ENCODE measurements around the gene LENEP. TPM values are rescaled to one million over a fixed set of nuclear protein-coding genes. Genes with fewer than 3 reads are reported as not detected.

Gene LENEP
- total RNA-seq, 2 experiments from 2014 or later = 0.78 to 2.3 TPM

- Histone ChIP-seq H3K9me2 (ENCODE audit: insufficient read depth, low read length) (no peaks in the 10 kb centered on the region), H2AFZ (ENCODE audit: low read length) (no peak overlapping the region), H3K27ac (ENCODE audit: low read depth, low read length, poor library complexity, severe bottlenecking) (peak overlapping the region; percentile 87), H3K79me2 (ENCODE audit: insufficient read depth, low read depth, low read length) (peaks cover 26% of the 10 kb centered on the region; the same call in 1 of the 2 replicates), H3K4me2 (ENCODE audit: low read length) (peak overlapping the region; percentile 85), H3K9me3 (ENCODE audit: low read length) (no peaks in the 10 kb centered on the region), H3K4me1 (ENCODE audit: insufficient read depth, low read length, poor library complexity, severe bottlenecking) (peaks cover 73% of the 10 kb centered on the region), H3K36me3 (ENCODE audit: insufficient read depth, low read length) (peaks cover 27% of the 10 kb centered on the region), H4K20me1 (ENCODE audit: insufficient read depth, low read length) (no peaks in the 10 kb centered on the region), H3K4me3 (ENCODE audit: low read depth, low read length, poor library complexity, severe bottlenecking) (peak overlapping the region; percentile 72)
- no TSS peak for BruUV-seq (replicated peaks)
- intact Hi-C loops (cut with micrococcal nuclease; ENCODE audit: unreplicated experiment) = no loop called here
- CTCF ChIA-PET (ENCODE audit: unreplicated experiment) = interaction anchor here (0.9 to 3.4 kb wide), 2 partner anchors 9 to 104 kb away, joined by 3 to 13 read pairs; no protein-coding TSS in a partner anchor
- POLR2A ChIA-PET = interaction anchor here (1.0 to 1.1 kb wide), 2 partner anchors 16 to 17 kb away, joined by 3 to 6 read pairs; partner anchors contain the start of gene PMVK
- no peak for TF ChIP-seq EZH2phosphoT487 (IDR thresholded peaks at IDR 0.05; ENCODE audit: borderline replicate concordance, low read depth, low read length)
- no peak for DNase-seq (ENCODE audit: low spot score)
Measured at GRCh38 chr1:154953611-154954038, 39.8 kb upstream of the LENEP start.

GRCh38 chr1:154954541-154954940 is 38.8 kb upstream of the LENEP start:
- peaks cover 32% of the 10 kb centered on the region; the same call in 1 of the 2 replicates for H3K79me2 ChIP-seq (ENCODE audit: insufficient read depth, low read depth, low read length)
- intact Hi-C loops (cut with micrococcal nuclease; ENCODE audit: unreplicated experiment) = no loop called here
- H3K9me3 ChIP-seq (ENCODE audit: low read length) = no peaks in the 10 kb centered on the region
- H3K4me1 ChIP-seq (ENCODE audit: insufficient read depth, low read length, poor library complexity, severe bottlenecking) = peaks cover 73% of the 10 kb centered on the region
- H3K4me2 ChIP-seq (ENCODE audit: low read length) = peak overlapping the region; percentile 85
- H3K4me3 ChIP-seq (ENCODE audit: low read depth, low read length, poor library complexity, severe bottlenecking) = peak overlapping the region; percentile 72
- POLR2A ChIA-PET = interaction anchor here (1.1 kb wide), 1 partner anchor 18 kb away, joined by 3 read pairs; the partner anchor contains the start of gene PMVK
- no peak for DNase-seq (ENCODE audit: low spot score)
- H2AFZ ChIP-seq (ENCODE audit: low read length) = no peak overlapping the region
- H3K9me2 ChIP-seq (ENCODE audit: insufficient read depth, low read length) = no peaks in the 10 kb centered on the region
- BruUV-seq (replicated peaks) = no TSS peak
- H4K20me1 ChIP-seq (ENCODE audit: insufficient read depth, low read length) = no peaks in the 10 kb centered on the region
- peak overlapping the region; percentile 87 for H3K27ac ChIP-seq (ENCODE audit: low read depth, low read length, poor library complexity, severe bottlenecking)
- peaks cover 36% of the 10 kb centered on the region for H3K36me3 ChIP-seq (ENCODE audit: insufficient read depth, low read length)
- CTCF ChIA-PET (ENCODE audit: unreplicated experiment) = interaction anchor here (1.0 to 3.4 kb wide), 3 partner anchors 10 to 61 kb away, joined by 3 to 13 read pairs (median 11); no protein-coding TSS in a partner anchor
- no peak for TF ChIP-seq CTCF (conservative IDR thresholded peaks at IDR 0.05; ENCODE audit: low read length)
- TF ChIP-seq EZH2phosphoT487 (IDR thresholded peaks at IDR 0.05; ENCODE audit: borderline replicate concordance, low read depth, low read length) = no peak

GRCh38 chr1:154955039-154955717 is 38.2 kb upstream of the LENEP start:
- Histone ChIP-seq H3K79me2 (ENCODE audit: insufficient read depth, low read depth, low read length) (peaks cover 37% of the 10 kb centered on the region), H4K20me1 (ENCODE audit: insufficient read depth, low read length) (no peaks in the 10 kb centered on the region), H3K4me3 (ENCODE audit: low read depth, low read length, poor library complexity, severe bottlenecking) (peak overlapping the region; percentile 72), H3K4me1 (ENCODE audit: insufficient read depth, low read length, poor library complexity, severe bottlenecking) (peaks cover 73% of the 10 kb centered on the region), H3K4me2 (ENCODE audit: low read length) (peak overlapping the region; percentile 85), H2AFZ (ENCODE audit: low read length) (no peak overlapping the region), H3K9me2 (ENCODE audit: insufficient read depth, low read length) (no peaks in the 10 kb centered on the region), H3K36me3 (ENCODE audit: insufficient read depth, low read length) (peaks cover 39% of the 10 kb centered on the region), H3K9me3 (ENCODE audit: low read length) (no peaks in the 10 kb centered on the region), H3K27ac (ENCODE audit: low read depth, low read length, poor library complexity, severe bottlenecking) (peak overlapping the region; percentile 87)
- ChIA-PET CTCF (ENCODE audit: unreplicated experiment) (interaction anchor here (0.7 to 3.4 kb wide), 5 partner anchors 11 to 68 kb away, joined by 3 to 13 read pairs (median 4); partner anchors contain the start of gene FLAD1), POLR2A (interaction anchor here (0.6 to 1.3 kb wide), 10 partner anchors 17 to 190 kb away, joined by 3 to 8 read pairs (median 4); partner anchors contain the start of genes FLAD1 and PMVK)
- DNase-seq (ENCODE audit: low spot score) = peak; percentile 93
- TF ChIP-seq EZH2phosphoT487 (IDR thresholded peaks at IDR 0.05; ENCODE audit: borderline replicate concordance, low read depth, low read length) (no peak), CTCF (conservative IDR thresholded peaks at IDR 0.05; ENCODE audit: low read length) (no peak)
- BruUV-seq (replicated peaks) = TSS peak; percentile 11
- intact Hi-C loops (cut with micrococcal nuclease; ENCODE audit: unreplicated experiment) = no loop called here
